Middle frontal gyrus (tissue), 1 donor: ENCODE data around the gene VEPH1.

Experiments
- DNase-seq: peaks from one replicate; pipeline ENCODE4 v3.0.0-alpha.2; 2015; ENCODE audit warnings: low spot score; ENCODE audit errors: extremely low spot score

Gene VEPH1

GRCh38 chr3:157388976-157389375, 114.2 kb downstream of the VEPH1 start:
- no peak for DNase-seq

GRCh38 chr3:157387708-157388435, 115.3 kb downstream of the VEPH1 start:
- DNase-seq = no peak

GRCh38 chr3:157384491-157384890, 118.7 kb downstream of the VEPH1 start:
- no peak for DNase-seq

GRCh38 chr3:157384031-157384430, 119.2 kb downstream of the VEPH1 start:
- DNase-seq = no peak

- DNase-seq = no peak
Observed at GRCh38 chr3:157381606-157382005, 121.6 kb downstream of the VEPH1 start.

GRCh38 chr3:157379525-157380140, 123.6 kb downstream of the VEPH1 start:
- no peak for DNase-seq

GRCh38 chr3:157376603-157377300, 126.5 kb downstream of the VEPH1 start:
- DNase-seq = no peak

- DNase-seq = no peak
Observed at GRCh38 chr3:157375342-157375986, 127.8 kb downstream of the VEPH1 start.

GRCh38 chr3:157374933-157375332, 128.3 kb downstream of the VEPH1 start:
- no peak for DNase-seq

- DNase-seq = no peak
Observed at GRCh38 chr3:157373783-157374182, 129.4 kb downstream of the VEPH1 start.

GRCh38 chr3:157370867-157371266, 132.3 kb downstream of the VEPH1 start:
- DNase-seq = no peak

GRCh38 chr3:157369727-157370421, 133.3 kb downstream of the VEPH1 start:
- DNase-seq = no peak

GRCh38 chr3:157368171-157368570, 135.0 kb downstream of the VEPH1 start:
- no peak for DNase-seq

GRCh38 chr3:157363393-157363792, 139.8 kb downstream of the VEPH1 start:
- no peak for DNase-seq

- no peak for DNase-seq
Observed at GRCh38 chr3:157362348-157362747, 140.9 kb downstream of the VEPH1 start.

GRCh38 chr3:157360044-157360443, 143.2 kb downstream of the VEPH1 start:
- no peak for DNase-seq

GRCh38 chr3:157356541-157356940, 146.7 kb downstream of the VEPH1 start:
- DNase-seq = no peak

- DNase-seq = no peak
Observed at GRCh38 chr3:157355276-157355675, 147.9 kb downstream of the VEPH1 start.

GRCh38 chr3:157354722-157355121, 148.5 kb downstream of the VEPH1 start:
- DNase-seq = no peak

- no peak for DNase-seq
Observed at GRCh38 chr3:157354254-157354653, 149.0 kb downstream of the VEPH1 start.

- DNase-seq = no peak
Observed at GRCh38 chr3:157353652-157354051, 149.6 kb downstream of the VEPH1 start.
